IMR-90 (cell line): ENCODE measurements around the gene SPEG. TPM values are rescaled to one million over a fixed set of nuclear protein-coding genes. Genes with fewer than 3 reads are reported as not detected.

Source experiments
- ATAC-seq: fragments of 200-7000 bp; cut with Tn5 transposase; 2 replicates; pipeline ENCODE4 v1.9.1; 2020; ENCODE audit warnings: low read depth, mild to moderate bottlenecking, moderate library complexity
- BruUV-seq: library from RNA; stranded (reverse); fragments of 400-500 nt; replicated peaks from 2 replicates; lab custom pipeline; 2021; lab: Mats Ljungman, UMichigan
- CTCF ChIA-PET: fragments of 300-600 bp; formaldehyde crosslinking; extraction: SDS; loops from one replicate; lab custom pipeline; 2021; ENCODE audit warnings: antibody characterized with exemption; lab: Yijun Ruan, JAX
- POLR2A ChIA-PET: fragments of 300-600 bp; sonication (Branson Sonifier 250); formaldehyde crosslinking; loops from one replicate; lab custom pipeline; 2022; ENCODE audit warnings: antibody characterized with exemption; ENCODE audit not compliant: unreplicated experiment; lab: Charles Lee
- DNase-seq: peaks from one replicate; pipeline ENCODE4 v3.0.0; 2013
- H2AFZ ChIP-seq: replicated peaks from 2 replicates; pipeline ENCODE3; 2013; ENCODE audit warnings: low read length, mild to moderate bottlenecking; ENCODE audit not compliant: poor library complexity
- H2AK5ac ChIP-seq: 2 replicates; pipeline ENCODE4 v1.6.1; 2013; ENCODE audit warnings: low read depth, low read length, inconsistent platforms
- H2AK9ac ChIP-seq: replicated peaks from 2 replicates; pipeline ENCODE3; 2013; ENCODE audit warnings: mild to moderate bottlenecking, low read depth, low read length, moderate library complexity; ENCODE audit not compliant: poor library complexity
- H2BK120ac ChIP-seq: 2 replicates; pipeline ENCODE4 v1.6.1; 2013; ENCODE audit warnings: low read depth, low read length, inconsistent platforms
- H2BK15ac ChIP-seq: 3 replicates; pipeline ENCODE4 v1.6.1; 2013; ENCODE audit warnings: low read depth, low read length, inconsistent platforms
- H2BK20ac ChIP-seq: 2 replicates; pipeline ENCODE4 v1.6.1; 2013; ENCODE audit warnings: low read depth, mild to moderate bottlenecking, inconsistent platforms, low read length, moderate library complexity
- H2BK5ac ChIP-seq: 2 replicates; pipeline ENCODE4 v1.6.1; 2013; ENCODE audit warnings: mild to moderate bottlenecking, low read depth, low read length, inconsistent platforms; ENCODE audit not compliant: poor library complexity, severe bottlenecking
- H3K14ac ChIP-seq: replicated peaks from 2 replicates; pipeline ENCODE4 v1.6.1; 2013; ENCODE audit warnings: low read depth, low read length, inconsistent platforms
- H3K18ac ChIP-seq: 2 replicates; pipeline ENCODE4 v1.6.1; 2013; ENCODE audit warnings: low read depth, low read length, control low read depth
- H3K23ac ChIP-seq: 2 replicates; pipeline ENCODE4 v1.6.1; 2013; ENCODE audit warnings: low read depth, low read length, inconsistent platforms
- H3K27ac ChIP-seq: 2 replicates; pipeline ENCODE4 v1.5.1; 2013; ENCODE audit warnings: mild to moderate bottlenecking, control low read depth, low read length; ENCODE audit not compliant: insufficient read depth
- H3K27me3 ChIP-seq: 2 replicates; pipeline ENCODE4 v1.6.1; 2013; ENCODE audit warnings: low read length; ENCODE audit not compliant: control insufficient read depth, insufficient read depth
- H3K36me3 ChIP-seq: 2 replicates; pipeline ENCODE4 v1.6.1; 2013; ENCODE audit warnings: low read length, mixed read lengths; ENCODE audit not compliant: control insufficient read depth, insufficient read depth
- H3K4ac ChIP-seq: 2 replicates; pipeline ENCODE4 v1.6.1; 2013; ENCODE audit warnings: low read depth, low read length, inconsistent platforms
- H3K4me1 ChIP-seq: 2 replicates; pipeline ENCODE4 v1.6.1; 2013; ENCODE audit warnings: low read length, mixed read lengths; ENCODE audit not compliant: control insufficient read depth, insufficient read depth
- H3K4me2 ChIP-seq: 2 replicates; pipeline ENCODE4 v1.6.1; 2013; ENCODE audit warnings: low read depth, mild to moderate bottlenecking, control low read depth, low read length, moderate library complexity
- H3K4me3 ChIP-seq: 2 replicates; pipeline ENCODE4 v1.5.1; 2013; ENCODE audit warnings: low read depth, mild to moderate bottlenecking, control low read depth, low read length, moderate library complexity; ENCODE audit not compliant: insufficient read depth
- H3K56ac ChIP-seq: 2 replicates; pipeline ENCODE4 v1.6.1; 2013; ENCODE audit warnings: low read length, inconsistent platforms; ENCODE audit not compliant: insufficient read depth; ENCODE audit errors: extremely low read depth
- H3K79me1 ChIP-seq, 2 experiments: 2 replicates each; pipeline ENCODE4 v1.6.1; 2013; ENCODE audit warnings: low read length in 2 of 2, inconsistent platforms in 1 of 2, low read depth in 1 of 2
- H3K9ac ChIP-seq: 2 replicates; pipeline ENCODE4 v1.6.1; 2013; ENCODE audit warnings: low read depth, low read length, control low read depth
- H3K9me1 ChIP-seq: 2 replicates; pipeline ENCODE4 v1.6.1; 2013; ENCODE audit warnings: low read length, inconsistent platforms; ENCODE audit not compliant: insufficient read depth
- H3K9me3 ChIP-seq: 2 replicates; pipeline ENCODE4 v1.6.1; 2013; ENCODE audit warnings: low read length; ENCODE audit not compliant: control insufficient read depth, insufficient read depth
- H4K20me1 ChIP-seq: 2 replicates; pipeline ENCODE4 v1.6.1; 2013; ENCODE audit warnings: low read length, inconsistent platforms; ENCODE audit not compliant: insufficient read depth
- H4K5ac ChIP-seq: 2 replicates; pipeline ENCODE4 v1.6.1; 2013; ENCODE audit warnings: mild to moderate bottlenecking, low read depth, low read length, control low read depth
- H4K8ac ChIP-seq, 2 experiments: 2 replicates each; pipeline ENCODE4 v1.6.1; 2013; ENCODE audit warnings: low read depth in 2 of 2, low read length in 2 of 2, control low read depth in 1 of 2, inconsistent platforms in 1 of 2
- H4K91ac ChIP-seq: 2 replicates; pipeline ENCODE4 v1.6.1; 2013; ENCODE audit warnings: low read depth, low read length, inconsistent platforms; ENCODE audit not compliant: insufficient read depth
- RCOR1 ChIP-seq: IDR thresholded peaks from 2 replicates; pipeline ENCODE4 v1.6.1; 2012; ENCODE audit warnings: mild to moderate bottlenecking, low read length, improper control_type of control experiment; ENCODE audit not compliant: insufficient replicate concordance
- RFX5 ChIP-seq: IDR thresholded peaks from 2 replicates; pipeline ENCODE4 v1.8.0; 2012; ENCODE audit warnings: low read depth, mild to moderate bottlenecking, low read length, moderate library complexity
- WGBS, 2 experiments: methylation state at CpG; one replicate each; pipeline versions ENCODE4 v1.1.5 to v1.1.7; 2013; ENCODE audit warnings: missing lambda C conversion rate in 2 of 2; ENCODE audit not compliant: insufficient read length in 1 of 2; ENCODE audit errors: extremely low coverage in 2 of 2; 5-methylcytosine and 5-hydroxymethylcytosine counted together
- dilution Hi-C: fragments of 300-500 bp; cut with HindIII; formaldehyde crosslinking; loops from one replicate; pipeline ENCODE4 v1.14.3; 2018; ENCODE audit warnings: low sequenced_read_pairs; ENCODE audit not compliant: unreplicated experiment
- in situ Hi-C: fragments of 300-500 bp; cut with MboI; formaldehyde crosslinking; loops from 3 replicates; pipeline ENCODE4 v1.14.3; 2019; ENCODE audit warnings: low sequenced_read_pairs, inconsistent platforms, mixed read lengths
- intact Hi-C: fragments of 100-400 bp; cut with micrococcal nuclease; formaldehyde crosslinking; loops from 2 replicates; pipeline ENCODE4 v1.10.0; 2022
- polyA plus RNA-seq, 3 experiments: library from polyadenylated mRNA; depleted of rRNA; stranded (reverse); fragments of >200 nt; gene quantifications; 2 replicates each; pipeline ENCODE4 v1.2.3, GENCODE V29; 2012; ENCODE audit warnings: low replicate concordance in 1 of 3
- total RNA-seq: library from RNA; depleted of rRNA; stranded (reverse); fragments of >200 nt; gene quantifications from 2 replicates; pipeline ENCODE4 v1.2.3, GENCODE V29; 2012
- TF ChIP-seq, protein P1 (sequence below): fragments of 150-350 bp; IDR thresholded peaks from 2 replicates; pipeline ENCODE4 v1.6.1; 2016; ENCODE audit warnings: low read depth, mild to moderate bottlenecking, low read length, moderate library complexity, borderline replicate concordance

SPEG gene
- total and polyA plus RNA-seq, 2 of the 4 experiments (the other 2 are of a cell fraction), result 6.8 to 81.6 TPM

DNA sequence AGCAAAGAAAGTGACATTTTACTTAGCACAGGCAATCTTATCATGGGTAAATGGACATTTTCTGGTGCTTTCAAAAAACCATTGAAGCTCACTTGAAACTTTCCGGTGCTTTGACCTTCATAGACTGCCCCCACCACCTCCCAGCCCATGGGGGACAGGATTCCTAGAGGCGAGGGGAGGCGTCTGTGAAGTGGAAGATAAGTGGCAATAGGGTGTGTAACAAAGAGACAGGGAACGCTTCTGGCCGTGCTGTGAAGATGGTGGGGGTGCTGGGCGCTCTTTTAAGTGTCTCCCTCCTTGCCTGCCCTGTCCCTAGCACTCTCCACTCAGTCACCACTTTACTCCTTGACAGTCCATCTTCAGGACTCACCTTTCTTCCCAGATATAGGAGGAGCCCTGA is 40.6 kb downstream of the SPEG start:
- BruUV-seq, result no TSS peak
- intact Hi-C loops (no loop called here), in situ Hi-C loops (no loop called here), dilution Hi-C loops (no loop called here)
- no peak overlapping the region for H3K56ac ChIP-seq
- H4K8ac ChIP-seq, result no peak overlapping the region
- H3K27me3 ChIP-seq, result no peaks in the 10 kb centered on the region
- H4K91ac ChIP-seq, result no peak overlapping the region
- H3K4ac ChIP-seq, result no peak overlapping the region
- TF ChIP-seq RFX5, result no peak
- TF ChIP-seq, protein P1, sequence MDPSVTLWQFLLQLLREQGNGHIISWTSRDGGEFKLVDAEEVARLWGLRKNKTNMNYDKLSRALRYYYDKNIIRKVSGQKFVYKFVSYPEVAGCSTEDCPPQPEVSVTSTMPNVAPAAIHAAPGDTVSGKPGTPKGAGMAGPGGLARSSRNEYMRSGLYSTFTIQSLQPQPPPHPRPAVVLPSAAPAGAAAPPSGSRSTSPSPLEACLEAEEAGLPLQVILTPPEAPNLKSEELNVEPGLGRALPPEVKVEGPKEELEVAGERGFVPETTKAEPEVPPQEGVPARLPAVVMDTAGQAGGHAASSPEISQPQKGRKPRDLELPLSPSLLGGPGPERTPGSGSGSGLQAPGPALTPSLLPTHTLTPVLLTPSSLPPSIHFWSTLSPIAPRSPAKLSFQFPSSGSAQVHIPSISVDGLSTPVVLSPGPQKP, result no peak
- TF ChIP-seq RCOR1, result no peak
- H3K18ac ChIP-seq, result no peak overlapping the region
- no peak overlapping the region for H2AK5ac ChIP-seq
- CTCF ChIA-PET, result interaction anchor here (0.6 to 1.5 kb wide), 4 partner anchors 10 to 54 kb away, joined by 3 to 7 read pairs (median 4); no protein-coding TSS in a partner anchor
- H2AK9ac ChIP-seq, result no peak overlapping the region
- H3K9ac ChIP-seq, result no peak overlapping the region
- no peak overlapping the region for H3K14ac ChIP-seq
- H3K27ac ChIP-seq, result no peak overlapping the region
- no peak overlapping the region for H4K5ac ChIP-seq
- H3K36me3 ChIP-seq, result peaks cover 49% of the 10 kb centered on the region
- POLR2A ChIA-PET, result no interaction called here
- no peaks in the 10 kb centered on the region for H3K9me3 ChIP-seq
- no peak for ATAC-seq
- no peaks in the 10 kb centered on the region for H3K9me1 ChIP-seq
- H2BK20ac ChIP-seq, result no peak overlapping the region
- no peak overlapping the region for H3K23ac ChIP-seq
- no peak for DNase-seq
- no peak overlapping the region for H2BK120ac ChIP-seq
- no peak overlapping the region for H2AFZ ChIP-seq
- no peaks in the 10 kb centered on the region; the same call in 1 of the 2 replicates for H4K20me1 ChIP-seq
- WGBS, 2 experiments, result no CpG with 5 or more reads among the region's 6 CpGs
- H3K79me1 ChIP-seq, result no peaks in the 10 kb centered on the region
- no peak overlapping the region for H2BK15ac ChIP-seq
- peaks cover 3% of the 10 kb centered on the region; the same call in 1 of the 2 replicates for H3K4me1 ChIP-seq
- H3K4me3 ChIP-seq, result no peak overlapping the region
- H2BK5ac ChIP-seq, result no peak overlapping the region
- no peak overlapping the region for H3K4me2 ChIP-seq
